ENCODE results near the gene RPL26. TPM values are rescaled to one million over a fixed set of nuclear protein-coding genes. Genes with fewer than 3 reads are reported as not detected.

The RPL26 gene
- total RNA-seq, 6 experiments from 2014 or later: 1,301 to 1,432 (median 1,370) TPM

DNA sequence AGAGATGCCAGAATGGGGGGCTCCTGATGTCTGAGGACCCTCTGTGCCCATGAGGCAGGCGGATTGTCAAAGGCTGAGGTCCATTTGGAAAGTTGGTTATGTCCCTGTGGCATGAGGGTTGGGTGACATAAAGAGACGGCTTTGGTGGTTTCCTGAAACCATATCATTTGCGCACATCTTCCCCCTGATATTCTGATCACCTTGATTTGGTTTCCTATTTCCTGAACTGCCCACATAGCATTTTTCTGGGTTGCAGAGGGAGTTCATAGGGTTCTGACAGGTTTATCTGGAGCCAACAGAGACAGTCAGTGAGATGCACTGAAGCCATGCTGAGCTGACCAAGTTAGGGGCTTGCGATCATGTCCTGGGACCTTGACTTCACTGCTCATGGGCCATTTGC is 30.3 kb upstream of the RPL26 start:
- TF ChIP-seq, protein P1, sequence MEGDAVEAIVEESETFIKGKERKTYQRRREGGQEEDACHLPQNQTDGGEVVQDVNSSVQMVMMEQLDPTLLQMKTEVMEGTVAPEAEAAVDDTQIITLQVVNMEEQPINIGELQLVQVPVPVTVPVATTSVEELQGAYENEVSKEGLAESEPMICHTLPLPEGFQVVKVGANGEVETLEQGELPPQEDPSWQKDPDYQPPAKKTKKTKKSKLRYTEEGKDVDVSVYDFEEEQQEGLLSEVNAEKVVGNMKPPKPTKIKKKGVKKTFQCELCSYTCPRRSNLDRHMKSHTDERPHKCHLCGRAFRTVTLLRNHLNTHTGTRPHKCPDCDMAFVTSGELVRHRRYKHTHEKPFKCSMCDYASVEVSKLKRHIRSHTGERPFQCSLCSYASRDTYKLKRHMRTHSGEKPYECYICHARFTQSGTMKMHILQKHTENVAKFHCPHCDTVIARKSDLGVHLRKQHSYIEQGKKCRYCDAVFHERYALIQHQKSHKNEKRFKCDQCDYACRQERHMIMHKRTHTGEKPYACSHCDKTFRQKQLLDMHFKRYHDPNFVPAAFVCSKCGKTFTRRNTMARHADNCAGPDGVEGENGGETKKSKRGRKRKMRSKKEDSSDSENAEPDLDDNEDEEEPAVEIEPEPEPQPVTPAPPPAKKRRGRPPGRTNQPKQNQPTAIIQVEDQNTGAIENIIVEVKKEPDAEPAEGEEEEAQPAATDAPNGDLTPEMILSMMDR (IDR thresholded peaks at IDR 0.05): no peak
- Mint-ChIP-seq H3K9me3 (no peaks in the 10 kb centered on the region), H3K4me1 (ENCODE audit: low read depth) (peaks cover 8% of the 10 kb centered on the region), H3K4me3 (no peak overlapping the region), H3K27ac (no peak overlapping the region), H3K36me3 (ENCODE audit: low read depth) (no peaks in the 10 kb centered on the region), H3K27me3 (ENCODE audit: insufficient read depth) (peaks cover 30% of the 10 kb centered on the region)
- no peak for DNase-seq

DNA sequence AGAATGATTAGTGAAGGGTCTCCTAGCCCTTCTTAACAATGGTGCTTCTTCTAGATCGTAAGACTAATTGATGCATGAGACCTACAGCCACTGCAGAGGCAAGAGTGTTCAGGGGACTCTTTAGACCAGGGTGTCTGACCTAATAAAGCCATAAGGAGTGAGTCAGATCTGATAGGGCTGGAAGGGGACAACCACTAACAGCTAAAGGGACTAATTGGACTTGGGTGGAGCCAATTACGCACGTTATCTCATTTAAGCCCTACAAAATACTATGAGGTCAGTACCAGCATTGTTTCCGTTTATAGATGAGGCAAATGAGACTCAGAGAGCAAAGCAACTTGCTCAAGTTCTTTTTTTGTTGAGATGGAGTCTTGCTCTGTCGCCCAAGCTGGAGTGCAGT is 29.1 kb upstream of the RPL26 start:
- Mint-ChIP-seq H3K9me3 (no peaks in the 10 kb centered on the region), H3K36me3 (ENCODE audit: low read depth) (no peaks in the 10 kb centered on the region), H3K27me3 (ENCODE audit: insufficient read depth) (peaks cover 27% of the 10 kb centered on the region), H3K4me1 (ENCODE audit: low read depth) (peaks cover 8% of the 10 kb centered on the region), H3K27ac (no peak overlapping the region), H3K4me3 (no peak overlapping the region)
- DNase-seq: no peak
- TF ChIP-seq, protein P1 (IDR thresholded peaks at IDR 0.05): no peak

DNA sequence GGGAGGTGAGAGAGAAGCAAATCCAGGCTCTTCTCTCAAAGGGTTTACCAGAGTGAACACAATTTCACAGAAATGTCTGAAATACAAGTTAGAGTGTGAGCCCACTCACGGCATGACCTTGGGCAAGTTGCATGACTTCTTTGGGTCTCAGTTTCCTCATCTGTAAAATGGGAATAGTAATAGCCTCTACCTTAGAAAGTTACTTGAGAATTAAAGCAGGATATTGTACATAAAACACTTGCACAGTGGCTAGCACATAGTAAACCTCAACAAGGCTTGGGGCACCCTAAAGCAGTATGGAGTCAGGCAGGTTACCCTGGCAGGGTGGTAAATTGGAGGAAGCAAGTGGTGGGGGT is 27.9 kb upstream of the RPL26 start:
- no peak for DNase-seq
- no peak overlapping the region for H3K27ac Mint-ChIP-seq
- TF ChIP-seq, protein P1 (IDR thresholded peaks at IDR 0.05): no peak
- H3K27me3 Mint-ChIP-seq (ENCODE audit: insufficient read depth): peaks cover 20% of the 10 kb centered on the region
- peaks cover 8% of the 10 kb centered on the region for H3K4me1 Mint-ChIP-seq (ENCODE audit: low read depth)
- no peak overlapping the region for H3K4me3 Mint-ChIP-seq
- no peaks in the 10 kb centered on the region for H3K9me3 Mint-ChIP-seq
- H3K36me3 Mint-ChIP-seq (ENCODE audit: low read depth): no peaks in the 10 kb centered on the region

DNA sequence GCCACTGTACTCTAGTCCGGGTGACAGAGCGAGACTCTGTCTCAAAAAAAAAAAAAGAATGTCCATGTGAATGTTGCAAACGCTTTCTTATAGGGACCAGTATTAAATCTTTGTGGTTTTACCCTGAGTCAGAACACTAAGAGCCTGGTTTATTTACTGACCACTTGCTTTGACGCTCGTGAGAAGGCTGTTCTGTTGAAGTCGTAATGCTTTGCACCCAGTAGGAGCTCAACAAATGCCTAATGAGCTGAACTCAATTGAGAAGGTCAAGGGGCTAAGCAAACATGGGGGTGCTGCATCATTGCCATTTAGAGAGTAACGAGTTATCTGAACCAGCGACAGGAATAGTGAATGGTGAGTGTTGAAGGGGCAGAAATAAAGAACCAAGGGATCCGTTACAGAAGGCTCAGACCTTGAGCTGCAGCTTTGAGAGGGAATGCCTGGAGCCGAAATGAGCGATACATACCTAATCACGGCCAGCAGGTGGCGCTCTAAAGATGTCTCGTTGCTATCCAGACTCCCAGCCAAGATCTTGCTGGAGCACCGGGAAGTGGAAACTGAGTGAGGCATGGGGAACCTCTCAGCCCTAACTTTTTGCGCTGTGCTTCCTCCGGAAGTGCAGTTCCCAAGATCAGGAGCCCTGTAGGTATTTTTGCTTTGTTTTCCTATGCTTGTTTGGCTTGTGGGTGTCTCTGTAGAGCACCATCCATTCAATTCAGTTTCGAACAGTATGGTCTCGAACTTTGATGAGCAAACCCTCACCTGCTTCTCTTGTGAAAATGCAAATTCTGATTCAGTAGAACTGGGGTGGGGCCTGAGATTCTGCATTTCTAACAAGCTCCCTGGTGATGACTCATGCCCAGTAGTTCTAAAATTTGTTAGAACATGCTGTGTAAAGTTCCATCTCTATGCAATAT is 27.2 kb upstream of the RPL26 start:
- H3K9me3 Mint-ChIP-seq: no peaks in the 10 kb centered on the region
- peaks cover 21% of the 10 kb centered on the region for H3K27me3 Mint-ChIP-seq (ENCODE audit: insufficient read depth)
- peaks cover 8% of the 10 kb centered on the region for H3K4me1 Mint-ChIP-seq (ENCODE audit: low read depth)
- TF ChIP-seq, protein P1 (IDR thresholded peaks at IDR 0.05): peak; percentile 96
- H3K4me3 Mint-ChIP-seq: no peak overlapping the region; the same call in 1 of the 2 replicates
- peak; percentile 80 for DNase-seq
- H3K27ac Mint-ChIP-seq: peak overlapping the region; percentile 27; the same call in 1 of the 2 replicates
- H3K36me3 Mint-ChIP-seq (ENCODE audit: low read depth): no peaks in the 10 kb centered on the region

DNA sequence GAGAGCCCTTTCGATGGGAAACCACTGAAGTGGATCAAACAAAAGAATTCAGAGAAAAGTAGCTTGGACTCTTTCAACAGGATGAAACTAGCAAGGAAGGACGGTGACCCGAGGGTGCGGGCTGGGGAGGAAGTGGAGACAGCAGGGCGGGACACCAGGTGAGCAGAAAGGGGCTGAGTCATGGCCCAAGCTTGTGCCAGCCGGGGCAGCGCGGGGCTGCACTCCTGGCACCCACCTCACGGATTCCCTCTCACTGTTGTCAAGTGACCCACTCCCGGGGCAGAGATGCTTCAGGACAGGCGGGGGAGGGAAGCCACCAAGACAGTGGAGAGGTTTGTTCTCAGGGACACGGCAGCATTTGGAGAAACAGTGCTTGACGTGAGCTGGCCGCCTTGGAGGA is 25.4 kb upstream of the RPL26 start:
- Mint-ChIP-seq H3K27ac (no peak overlapping the region), H3K4me3 (no peak overlapping the region), H3K27me3 (ENCODE audit: insufficient read depth) (peaks cover 27% of the 10 kb centered on the region), H3K36me3 (ENCODE audit: low read depth) (no peaks in the 10 kb centered on the region), H3K4me1 (ENCODE audit: low read depth) (peaks cover 8% of the 10 kb centered on the region), H3K9me3 (no peaks in the 10 kb centered on the region)
- TF ChIP-seq, protein P1 (IDR thresholded peaks at IDR 0.05): no peak
- no peak for DNase-seq

Data from HFFc6 (cell line).